OCI-LY3 (cell line): ENCODE measurements around the gene RSRP1.

Experiments
- CTCF ChIP-seq: fragments of 200-600, 300-600 bp; sonication (generic); IDR thresholded peaks from 2 replicates; pipeline ENCODE4 v1.5.1; 2014; ENCODE audit warnings: antibody characterized with exemption, low read length, low read depth
- EZH2phosphoT487 ChIP-seq: fragments of 200-600 bp; shearing (Covaris generic); IDR thresholded peaks from 2 replicates; pipeline ENCODE4 v1.6.1; 2018; ENCODE audit warnings: antibody characterized with exemption, mixed run types, low read depth

DNA sequence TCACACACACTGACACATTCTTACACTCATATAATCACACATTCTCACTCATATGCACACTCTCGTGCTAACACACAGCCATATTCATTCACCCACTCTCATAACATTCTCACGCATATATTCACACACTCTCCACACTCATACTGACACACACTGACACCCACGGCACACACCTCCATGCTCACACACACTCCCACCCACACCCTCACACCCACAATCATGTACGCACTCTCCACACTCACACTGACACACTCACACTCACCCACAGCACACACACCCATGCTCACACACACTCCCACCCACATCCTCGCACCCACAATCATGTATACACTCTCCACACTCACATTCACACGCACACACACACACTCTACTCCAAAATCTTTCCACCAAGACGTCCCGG is 53.2 kb downstream of the RSRP1 start:
- TF ChIP-seq CTCF (no peak), EZH2phosphoT487 (no peak)
